HG02870 (cell line): ENCODE data around the gene SLC39A13.

Experiments used
- ATAC-seq: cut with Tn5 transposase; IDR thresholded peaks from one replicate; pipeline ENCODE4 v1.9.1; 2021; ENCODE audit warnings: mild to moderate bottlenecking, moderate library complexity; ENCODE audit not compliant: unreplicated experiment

Gene SLC39A13

GRCh38 chr11:47400768-47401279, 7.6 kb upstream of the SLC39A13 start:
- peak; percentile 59 for ATAC-seq

DNA sequence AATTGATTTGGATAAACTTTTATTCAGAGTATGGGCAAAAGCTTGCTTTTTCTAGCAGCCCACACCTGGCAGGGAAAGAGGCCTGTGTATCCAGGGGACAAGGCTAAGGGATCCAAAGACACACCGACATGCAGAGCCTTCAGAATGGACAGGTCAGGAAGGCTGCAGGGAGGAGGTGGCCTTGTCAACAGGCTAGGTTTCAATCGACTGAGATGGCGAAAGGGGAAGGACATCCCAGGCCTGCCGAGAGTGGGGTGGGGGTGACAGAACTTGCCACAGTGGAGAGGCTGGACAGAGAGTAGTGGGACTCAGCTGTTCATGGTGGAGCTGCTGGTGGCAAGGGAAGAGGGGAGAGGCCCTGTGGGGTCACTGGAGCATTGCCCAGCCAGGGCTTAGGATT, 5.3 kb upstream of the SLC39A13 start:
- ATAC-seq, result no peak

DNA sequence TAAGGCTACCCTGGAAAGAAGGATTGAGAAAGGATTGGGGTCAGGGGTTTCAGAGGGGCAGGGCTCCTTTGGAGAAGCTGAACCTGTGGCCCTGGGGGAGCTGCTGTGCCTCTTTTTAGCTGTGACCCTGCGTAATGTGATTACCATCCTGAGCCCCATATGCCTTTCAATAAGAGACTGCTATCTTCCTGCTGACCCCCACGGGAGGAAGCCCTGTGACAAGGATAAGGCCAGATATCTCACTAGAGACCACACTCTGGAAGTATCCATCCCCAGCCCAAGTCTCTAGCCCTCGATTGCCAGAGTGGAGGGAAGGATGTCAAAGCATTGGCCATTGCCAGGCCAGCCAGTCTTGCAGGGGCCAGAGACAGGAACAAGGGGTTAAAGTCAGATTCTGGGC, 4.8 kb upstream of the SLC39A13 start:
- no peak for ATAC-seq

GRCh38 chr11:47406896-47407745, 1.3 kb upstream of the SLC39A13 start:
- ATAC-seq, result no peak

- peak; percentile 8 for ATAC-seq
Observed at GRCh38 chr11:47408598-47409439, 429 bp downstream of the SLC39A13 start.

DNA sequence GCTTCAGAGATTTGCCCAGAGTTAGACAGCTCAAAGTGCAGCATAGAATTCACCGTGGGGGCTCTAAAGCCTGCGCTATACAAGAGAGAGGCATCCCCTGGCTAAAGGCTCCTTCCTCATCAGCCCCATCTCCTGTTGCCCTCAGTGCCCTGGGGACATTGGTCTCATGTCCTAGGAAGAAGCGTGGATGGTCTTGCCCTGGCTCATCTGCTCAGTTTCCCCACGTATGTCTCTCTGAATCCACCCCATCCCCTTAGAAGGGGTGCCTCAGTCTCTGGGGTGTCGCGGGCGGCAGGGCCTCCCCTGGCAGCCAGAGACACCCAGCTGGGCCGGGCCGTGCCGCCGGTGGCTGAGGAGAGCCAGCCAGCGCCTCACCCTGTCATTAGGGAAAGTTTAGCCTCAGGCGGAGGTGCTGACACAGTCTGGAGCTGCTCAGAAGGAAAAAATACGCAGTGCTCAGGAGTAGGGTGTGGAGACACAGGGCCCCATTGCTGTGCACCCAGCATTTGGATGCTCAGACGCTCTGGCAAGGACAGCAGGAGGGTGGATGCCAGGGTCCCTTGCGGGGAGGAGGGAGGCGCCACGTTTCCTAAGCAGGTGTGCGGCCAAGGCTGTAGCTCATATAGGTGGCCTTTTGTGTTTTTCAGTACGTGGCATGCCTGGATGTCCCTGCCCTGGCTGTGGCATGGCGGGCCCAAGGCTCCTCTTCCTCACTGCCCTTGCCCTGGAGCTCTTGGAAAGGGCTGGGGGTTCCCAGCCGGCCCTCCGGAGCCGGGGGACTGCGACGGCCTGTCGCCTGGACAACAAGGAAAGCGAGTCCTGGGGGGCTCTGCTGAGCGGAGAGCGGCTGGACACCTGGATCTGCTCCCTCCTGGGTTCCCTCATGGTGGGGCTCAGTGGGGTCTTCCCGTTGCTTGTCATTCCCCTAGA, 1.3 kb downstream of the SLC39A13 start:
- ATAC-seq, result no peak

DNA sequence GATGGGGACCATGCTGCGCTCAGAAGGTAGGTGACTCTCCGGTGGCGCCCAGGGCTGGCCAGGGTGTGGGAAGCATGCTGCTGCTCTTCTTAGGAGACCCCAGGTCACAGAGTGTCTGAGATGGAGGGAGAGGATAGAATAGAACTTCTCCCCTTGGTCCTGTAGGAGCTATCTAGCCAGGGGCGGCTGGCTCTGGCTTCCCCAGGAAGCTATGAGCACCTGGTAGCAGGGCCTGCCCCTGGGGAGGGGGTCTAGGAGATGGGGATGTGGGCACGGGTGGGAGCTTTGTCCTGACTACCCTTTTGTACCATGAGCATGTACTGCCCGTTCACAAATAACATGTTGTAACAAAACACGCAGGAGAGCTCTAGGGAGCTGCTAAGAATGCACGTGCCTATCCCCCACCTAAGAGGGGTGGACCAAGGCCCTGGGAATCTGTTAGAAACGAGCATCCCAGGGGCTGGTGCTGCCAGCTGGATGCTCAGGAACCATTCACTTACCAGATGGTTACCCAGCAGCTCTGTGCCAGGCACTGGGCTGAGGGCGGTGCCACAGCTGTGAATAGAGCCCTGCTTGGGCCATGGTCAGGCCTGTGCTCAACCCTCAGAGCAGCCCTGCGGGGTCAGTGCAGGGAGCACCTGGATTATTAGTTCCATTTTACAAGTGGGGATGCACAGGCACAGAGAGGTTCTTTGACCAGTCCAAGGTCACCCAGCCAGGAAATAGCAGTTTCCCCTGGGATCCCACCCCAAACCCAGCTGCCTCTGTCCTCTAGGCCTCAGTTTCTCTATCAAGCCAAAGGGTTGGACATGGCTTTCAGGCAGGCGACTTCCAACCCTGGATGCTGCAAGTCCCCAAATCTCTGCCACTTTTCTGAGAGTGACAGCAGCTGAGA, 2.2 kb downstream of the SLC39A13 start:
- no peak for ATAC-seq

DNA sequence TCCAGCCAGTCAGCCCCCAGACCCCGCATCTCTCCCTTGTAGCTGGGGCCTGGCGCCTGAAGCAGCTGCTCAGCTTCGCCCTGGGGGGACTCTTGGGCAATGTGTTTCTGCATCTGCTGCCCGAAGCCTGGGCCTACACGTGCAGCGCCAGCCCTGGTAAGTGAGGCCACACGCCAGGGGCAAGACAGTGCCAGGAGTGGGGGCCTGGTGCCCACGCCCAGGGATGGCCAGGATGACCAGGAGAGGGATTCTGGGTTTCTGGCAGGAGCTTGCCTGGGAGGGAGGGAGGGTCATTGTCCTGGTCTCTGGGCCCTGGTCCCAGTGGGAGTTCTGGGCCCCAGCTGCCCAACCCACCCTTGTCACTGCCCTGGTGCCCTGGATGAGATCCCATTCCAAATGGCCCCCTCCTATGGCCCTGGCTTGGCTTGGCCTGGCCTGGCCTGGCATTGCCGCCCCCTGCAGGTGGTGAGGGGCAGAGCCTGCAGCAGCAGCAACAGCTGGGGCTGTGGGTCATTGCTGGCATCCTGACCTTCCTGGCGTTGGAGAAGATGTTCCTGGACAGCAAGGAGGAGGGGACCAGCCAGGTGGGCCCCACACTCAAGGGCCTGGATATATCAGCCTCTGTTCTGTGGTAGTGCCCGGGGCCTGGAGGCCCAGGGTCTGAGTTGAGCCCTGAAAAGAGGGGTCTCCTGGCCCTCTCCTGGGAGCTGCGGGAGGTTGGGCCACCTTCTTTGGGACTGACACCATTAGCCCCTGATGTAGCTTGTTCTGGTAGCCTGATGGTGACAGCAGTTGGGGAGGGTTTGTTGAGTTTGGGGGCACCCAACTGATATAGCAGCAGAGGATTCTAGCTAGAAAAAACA, 3.7 kb downstream of the SLC39A13 start:
- ATAC-seq, result no peak

GRCh38 chr11:47413351-47413750, 5.0 kb downstream of the SLC39A13 start:
- ATAC-seq, result no peak

GRCh38 chr11:47413908-47414684, 5.7 kb downstream of the SLC39A13 start:
- ATAC-seq, result no peak

DNA sequence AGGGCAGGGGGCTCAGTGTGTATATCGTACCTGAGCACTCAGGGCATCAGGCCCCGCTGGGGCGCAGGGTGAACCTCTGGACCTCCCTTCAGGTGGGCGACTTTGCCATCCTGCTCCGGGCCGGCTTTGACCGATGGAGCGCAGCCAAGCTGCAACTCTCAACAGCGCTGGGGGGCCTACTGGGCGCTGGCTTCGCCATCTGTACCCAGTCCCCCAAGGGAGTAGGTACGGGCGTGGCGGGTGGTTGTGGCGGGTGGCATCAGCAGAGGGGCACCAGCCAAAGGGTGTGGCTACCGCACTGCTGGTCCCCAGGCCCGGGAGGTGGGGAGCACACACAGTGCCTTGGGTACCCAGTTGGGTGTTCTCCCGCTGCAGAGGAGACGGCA, 6.3 kb downstream of the SLC39A13 start:
- no peak for ATAC-seq

- ATAC-seq, result no peak
Observed at GRCh38 chr11:47415091-47415854, 6.9 kb downstream of the SLC39A13 start.

GRCh38 chr11:47415949-47416472, 7.6 kb downstream of the SLC39A13 start:
- no peak for ATAC-seq

DNA sequence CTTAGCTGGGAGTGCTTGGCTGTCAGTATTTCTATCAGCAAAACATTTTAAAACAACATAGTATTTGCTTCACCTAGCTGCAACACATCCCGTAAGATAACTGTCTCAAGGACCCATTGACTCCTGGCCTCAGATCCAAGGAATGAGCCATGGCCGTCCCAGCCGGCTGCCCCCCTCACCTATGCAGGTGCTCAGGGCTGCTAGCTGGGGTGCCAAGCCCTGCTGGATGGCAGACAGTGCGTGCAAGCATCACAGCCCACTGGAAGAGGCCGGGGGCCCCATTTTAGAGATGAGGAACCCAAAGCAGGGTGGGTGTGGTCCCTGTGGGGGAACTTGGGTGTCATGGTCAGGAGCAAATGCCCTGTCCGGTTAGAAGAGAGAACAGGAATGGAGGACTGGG, 9.3 kb downstream of the SLC39A13 start:
- no peak for ATAC-seq

DNA sequence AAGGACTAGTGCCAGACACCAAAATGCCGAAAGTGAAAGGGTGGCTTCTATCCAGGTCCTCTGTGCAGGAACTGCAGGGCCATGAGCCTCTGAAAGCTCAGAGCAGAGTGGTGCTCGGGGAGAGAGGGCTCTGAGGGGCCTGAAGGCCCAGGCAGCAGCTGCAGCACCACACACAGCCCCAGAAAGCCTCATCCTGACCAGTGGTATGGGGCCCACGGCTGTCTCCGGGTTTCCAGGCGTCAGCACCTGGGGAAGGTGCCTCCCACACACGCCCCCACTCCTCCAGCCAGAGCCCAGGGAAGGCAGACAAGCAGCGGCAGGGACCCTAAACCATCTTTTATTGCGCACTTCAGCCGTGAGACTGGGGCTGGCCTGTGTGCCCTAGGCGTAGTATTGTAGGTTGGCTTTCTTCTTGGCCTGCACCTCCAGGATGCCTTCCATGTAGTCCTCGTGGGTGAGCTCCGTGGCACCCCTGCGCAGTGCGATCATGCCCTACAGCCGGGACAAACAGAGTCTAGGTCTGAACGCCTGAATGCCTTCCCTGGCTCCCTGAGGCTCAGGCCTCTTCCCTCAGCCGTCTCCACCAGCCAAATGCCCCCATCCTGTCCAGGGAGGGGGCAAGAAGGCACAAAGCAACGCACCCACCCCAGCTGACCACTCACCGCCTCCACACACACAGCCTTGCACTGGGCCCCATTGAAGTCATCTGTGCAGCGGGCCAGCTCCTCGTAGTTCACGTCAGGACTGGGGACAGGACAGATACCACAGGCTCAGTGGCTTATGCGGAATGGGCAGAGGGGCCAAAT, 10.3 kb downstream of the SLC39A13 start:
- ATAC-seq, result no peak

- no peak for ATAC-seq
Observed at GRCh38 chr11:47425611-47426010, 17.2 kb downstream of the SLC39A13 start.
